Activated T-cell treated with anti-CD3 and anti-CD28 coated beads, Interleukin-2, amount 50 U/mL, for 4 hours (primary cell): ENCODE data around the gene ABCA3. TPM values are rescaled to one million over a fixed set of nuclear protein-coding genes. Genes with fewer than 3 reads are reported as not detected.

Experiments
- ATAC-seq, 2 donors: fragments of 200-7000 bp; cut with Tn5 transposase; one replicate each; pipeline ENCODE4 v1.10.0; 2021
- DNase-seq: peaks from one replicate; pipeline ENCODE4 v3.0.0-alpha.2; 2020
- H3K27me3 Mint-ChIP-seq: one replicate; pipeline ENCODE4 v1.8.0; 2021; ENCODE audit warnings: low read depth, mixed read lengths
- H3K36me3 Mint-ChIP-seq: one replicate; pipeline ENCODE4 v1.8.0; 2022; ENCODE audit warnings: mixed read lengths; ENCODE audit not compliant: insufficient read depth
- H3K4me1 Mint-ChIP-seq: one replicate; pipeline ENCODE4 v1.8.0; 2021; ENCODE audit warnings: low read depth, mixed read lengths
- H3K4me3 Mint-ChIP-seq: one replicate; pipeline ENCODE4 v1.8.0; 2021; ENCODE audit warnings: mild to moderate bottlenecking, moderate library complexity, mixed read lengths
- H3K9me3 Mint-ChIP-seq: one replicate; pipeline ENCODE4 v1.8.0; 2021; ENCODE audit warnings: mixed read lengths
- total RNA-seq, 3 donors: library from RNA; stranded (reverse); gene quantifications; one replicate each; pipeline ENCODE4 v1.2.1, GENCODE V29; 2021

The ABCA3 gene
- total RNA-seq, 3 donors from 2014 or later, result 2.4 to 3.7 (median 2.7) TPM

- Mint-ChIP-seq H3K36me3 (no peaks in the 10 kb centered on the region), H3K4me1 (peaks cover 11% of the 10 kb centered on the region), H3K27me3 (peaks cover 3% of the 10 kb centered on the region), H3K9me3 (no peaks in the 10 kb centered on the region), H3K4me3 (no peak overlapping the region)
- DNase-seq (no peak), ATAC-seq (no peak)
Measured at GRCh38 chr16:2335286-2335895, 5.1 kb downstream of the ABCA3 start.

GRCh38 chr16:2333772-2334379 lies 6.7 kb downstream of the ABCA3 start:
- ATAC-seq (no peak), DNase-seq (no peak)
- no peak overlapping the region for H3K4me3 Mint-ChIP-seq
- peaks cover 3% of the 10 kb centered on the region for H3K27me3 Mint-ChIP-seq
- peaks cover 3% of the 10 kb centered on the region for H3K4me1 Mint-ChIP-seq
- no peaks in the 10 kb centered on the region for H3K9me3 Mint-ChIP-seq
- no peaks in the 10 kb centered on the region for H3K36me3 Mint-ChIP-seq

- H3K27me3 Mint-ChIP-seq, result peaks cover 3% of the 10 kb centered on the region
- no peaks in the 10 kb centered on the region for H3K9me3 Mint-ChIP-seq
Measured at GRCh38 chr16:2333231-2333630, 7.3 kb downstream of the ABCA3 start.

DNA sequence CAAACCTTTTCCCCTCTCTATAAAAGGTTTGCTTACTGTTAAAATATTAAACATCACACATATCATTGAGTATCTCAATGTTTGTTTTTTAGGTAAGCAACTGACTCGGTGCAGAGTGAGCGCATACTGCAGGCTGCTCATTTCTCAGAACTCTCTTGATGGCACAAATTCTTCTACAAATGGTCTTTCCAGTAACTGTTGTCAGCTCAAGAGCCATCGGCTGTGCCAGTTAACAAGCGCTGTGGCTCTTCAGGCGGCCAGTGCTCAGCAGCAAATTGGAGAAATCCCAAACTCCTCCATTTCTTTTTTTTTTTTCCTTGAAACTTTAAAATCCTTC lies 8.6 kb downstream of the ABCA3 start:
- no peaks in the 10 kb centered on the region for H3K36me3 Mint-ChIP-seq
- DNase-seq (no peak), ATAC-seq (no peak)
- H3K4me1 Mint-ChIP-seq, result no peaks in the 10 kb centered on the region
- no peak overlapping the region for H3K4me3 Mint-ChIP-seq
- no peaks in the 10 kb centered on the region for H3K9me3 Mint-ChIP-seq
- peaks cover 3% of the 10 kb centered on the region for H3K27me3 Mint-ChIP-seq

More at GRCh38 chr16:2333231-2333630, 7.3 kb downstream of the ABCA3 start:
- DNase-seq (no peak), ATAC-seq (no peak)
- Mint-ChIP-seq H3K4me3 (no peak overlapping the region), H3K4me1 (peaks cover 2% of the 10 kb centered on the region), H3K36me3 (no peaks in the 10 kb centered on the region)

- no peak for DNase-seq
- Mint-ChIP-seq H3K4me3 (no peak overlapping the region), H3K9me3 (no peaks in the 10 kb centered on the region), H3K36me3 (no peaks in the 10 kb centered on the region), H3K27me3 (peaks cover 3% of the 10 kb centered on the region), H3K4me1 (no peaks in the 10 kb centered on the region)
- no peak for ATAC-seq
Measured at GRCh38 chr16:2331199-2331930, 9.2 kb downstream of the ABCA3 start.

GRCh38 chr16:2329532-2329931 lies 11.0 kb downstream of the ABCA3 start:
- no peaks in the 10 kb centered on the region for H3K9me3 Mint-ChIP-seq
- peaks cover 7% of the 10 kb centered on the region for H3K36me3 Mint-ChIP-seq
- no peak overlapping the region for H3K4me3 Mint-ChIP-seq
- H3K4me1 Mint-ChIP-seq, result no peaks in the 10 kb centered on the region
- ATAC-seq (no peak), DNase-seq (no peak)
- H3K27me3 Mint-ChIP-seq, result peaks cover 3% of the 10 kb centered on the region

DNA sequence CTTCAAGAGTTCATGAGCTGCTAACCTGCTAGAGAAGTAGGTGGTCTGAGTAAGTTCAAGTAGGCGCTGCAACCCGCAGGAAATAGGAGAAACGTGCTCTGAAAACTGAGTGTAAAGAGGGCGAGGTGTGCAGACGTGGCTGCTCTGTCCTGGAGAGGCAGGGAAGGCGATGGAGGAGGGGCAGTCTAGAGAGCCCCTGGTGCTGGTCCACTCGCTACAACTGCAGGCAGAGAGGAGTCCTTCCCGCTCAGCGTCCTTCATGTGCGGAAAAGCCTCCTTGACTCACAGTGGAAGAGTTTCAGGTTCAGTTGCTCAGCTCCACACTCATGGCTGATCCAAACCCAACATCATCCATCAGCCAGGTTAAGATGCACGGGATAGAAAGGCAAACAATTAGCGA lies 12.1 kb downstream of the ABCA3 start:
- Mint-ChIP-seq H3K36me3 (peaks cover 12% of the 10 kb centered on the region), H3K9me3 (no peaks in the 10 kb centered on the region), H3K4me3 (no peak overlapping the region), H3K4me1 (no peaks in the 10 kb centered on the region), H3K27me3 (peaks cover 3% of the 10 kb centered on the region)
- DNase-seq (no peak), ATAC-seq (no peak)

GRCh38 chr16:2326191-2326590 lies 14.3 kb downstream of the ABCA3 start:
- no peak for ATAC-seq

GRCh38 chr16:2325791-2326190 lies 14.7 kb downstream of the ABCA3 start:
- Mint-ChIP-seq H3K4me1 (no peaks in the 10 kb centered on the region), H3K36me3 (peaks cover 16% of the 10 kb centered on the region), H3K4me3 (no peak overlapping the region), H3K9me3 (no peaks in the 10 kb centered on the region), H3K27me3 (no peaks in the 10 kb centered on the region)
- DNase-seq (no peak), ATAC-seq (no peak)

More at GRCh38 chr16:2326191-2326590, 14.3 kb downstream of the ABCA3 start:
- Mint-ChIP-seq H3K4me3 (no peak overlapping the region), H3K4me1 (no peaks in the 10 kb centered on the region), H3K9me3 (no peaks in the 10 kb centered on the region), H3K27me3 (no peaks in the 10 kb centered on the region), H3K36me3 (peaks cover 16% of the 10 kb centered on the region)
- DNase-seq, result no peak

DNA sequence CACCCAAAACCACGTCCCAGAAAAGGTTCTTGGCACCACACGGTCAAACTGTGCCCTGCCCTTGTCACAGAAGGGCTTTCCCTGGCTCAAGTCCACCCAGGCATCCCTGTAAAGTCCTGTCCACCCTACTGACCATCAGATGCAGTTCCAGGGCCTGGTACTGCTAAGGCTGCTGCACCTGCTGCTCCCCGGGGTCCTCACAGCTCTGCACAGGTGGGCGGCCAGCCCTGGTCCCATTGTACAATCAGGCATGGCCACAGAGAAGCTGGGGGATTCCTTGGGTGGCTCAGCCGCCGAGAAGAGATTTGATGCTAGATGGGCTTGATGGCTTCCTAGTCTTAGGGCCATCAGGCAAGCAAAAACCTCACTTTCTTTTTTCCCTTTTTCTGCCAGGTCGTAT lies 15.3 kb downstream of the ABCA3 start:
- no peaks in the 10 kb centered on the region for H3K27me3 Mint-ChIP-seq
- DNase-seq (no peak), ATAC-seq (no peak)
- H3K9me3 Mint-ChIP-seq, result no peaks in the 10 kb centered on the region
- no peaks in the 10 kb centered on the region for H3K4me1 Mint-ChIP-seq
- H3K4me3 Mint-ChIP-seq, result no peak overlapping the region
- peaks cover 16% of the 10 kb centered on the region for H3K36me3 Mint-ChIP-seq

GRCh38 chr16:2324296-2324859 lies 16.1 kb downstream of the ABCA3 start:
- Mint-ChIP-seq H3K9me3 (no peaks in the 10 kb centered on the region), H3K36me3 (peaks cover 16% of the 10 kb centered on the region), H3K4me3 (no peak overlapping the region), H3K27me3 (no peaks in the 10 kb centered on the region), H3K4me1 (no peaks in the 10 kb centered on the region)
- DNase-seq, result no peak
- no peak for ATAC-seq

- H3K4me1 Mint-ChIP-seq, result no peaks in the 10 kb centered on the region
- DNase-seq (no peak), ATAC-seq (no peak)
- H3K36me3 Mint-ChIP-seq, result peaks cover 16% of the 10 kb centered on the region
- no peaks in the 10 kb centered on the region for H3K9me3 Mint-ChIP-seq
- H3K4me3 Mint-ChIP-seq, result no peak overlapping the region
- no peaks in the 10 kb centered on the region for H3K27me3 Mint-ChIP-seq
Measured at GRCh38 chr16:2323701-2324100, 16.8 kb downstream of the ABCA3 start.

DNA sequence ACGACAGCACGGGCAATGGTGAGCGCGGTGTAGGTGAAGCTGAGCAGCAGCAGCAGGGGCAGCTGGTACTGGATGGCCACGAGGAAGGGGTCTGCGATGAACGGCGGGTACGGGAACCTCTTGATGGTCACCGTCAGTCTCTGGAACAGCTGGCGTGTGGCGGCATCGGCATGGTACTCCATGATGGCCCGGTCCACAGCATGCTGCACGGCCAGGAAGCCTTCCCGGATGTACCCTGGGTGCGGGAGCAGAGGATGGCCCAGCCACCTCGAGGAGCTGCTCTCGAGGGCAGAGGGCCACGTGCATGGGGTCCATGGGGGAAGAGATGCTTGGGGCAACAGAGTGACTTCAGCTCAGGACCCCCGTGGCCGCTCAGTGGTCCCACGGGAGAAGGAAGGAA lies 20.9 kb downstream of the ABCA3 start:
- H3K27me3 Mint-ChIP-seq, result no peaks in the 10 kb centered on the region
- H3K4me3 Mint-ChIP-seq, result no peak overlapping the region
- no peaks in the 10 kb centered on the region for H3K4me1 Mint-ChIP-seq
- ATAC-seq (no peak), DNase-seq (no peak)
- H3K36me3 Mint-ChIP-seq, result peaks cover 12% of the 10 kb centered on the region
- H3K9me3 Mint-ChIP-seq, result no peaks in the 10 kb centered on the region

- no peak for DNase-seq
- no peaks in the 10 kb centered on the region for H3K4me1 Mint-ChIP-seq
- H3K36me3 Mint-ChIP-seq, result peaks cover 7% of the 10 kb centered on the region
- H3K4me3 Mint-ChIP-seq, result no peak overlapping the region
- H3K9me3 Mint-ChIP-seq, result no peaks in the 10 kb centered on the region
- no peaks in the 10 kb centered on the region for H3K27me3 Mint-ChIP-seq
- ATAC-seq, result no peak
Measured at GRCh38 chr16:2317231-2318020, 23.1 kb downstream of the ABCA3 start.
